HepG2 (cell line): ENCODE results near the gene CYLD. TPM values are rescaled to one million over a fixed set of nuclear protein-coding genes. Genes with fewer than 3 reads are reported as not detected.

ENCODE experiments used
- ATAC-seq: fragments of 200-7000 bp; cut with Tn5 transposase; 3 replicates; pipeline ENCODE4 v1.9.1; 2020; ENCODE audit warnings: mild to moderate bottlenecking, moderate library complexity
- BruUV-seq: library from RNA; stranded (reverse); fragments of 400-500 nt; replicated peaks from 2 replicates; lab custom pipeline; 2021; lab: Mats Ljungman, UMichigan
- CTCF ChIA-PET: fragments of 300-600 bp; formaldehyde crosslinking; extraction: SDS; loops from one replicate; lab custom pipeline; 2021; ENCODE audit warnings: low total read pairs, inconsistent platforms, low intra/inter-chr PET ratio; lab: Yijun Ruan, JAX
- POLR2A ChIA-PET: fragments of 350-600 bp; sonication (Branson Sonifier 250); formaldehyde crosslinking; loops from one replicate; lab custom pipeline; 2020; ENCODE audit warnings: antibody characterized with exemption, inconsistent platforms; lab: Yijun Ruan, JAX
- DNase-seq: peaks from one replicate; pipeline ENCODE4 v3.0.0-alpha.2; 2015; ENCODE audit warnings: low spot score
- FAIRE-seq: peaks from 3 replicates; lab custom pipeline; 2011; peaks lifted over from hg19 to GRCh38; lab: Jason Lieb, UNC
- H2AFZ ChIP-seq: one replicate; pipeline ENCODE4 v1.6.1; 2011; ENCODE audit warnings: low read length, inconsistent platforms
- H3K27ac ChIP-seq: fragments of 300-600 bp; 3 replicates; pipeline ENCODE4 v1.8.0; 2011; ENCODE audit warnings: mixed run types, mild to moderate bottlenecking, mixed read lengths, low read length, inconsistent platforms; ENCODE audit not compliant: insufficient read depth; ENCODE audit errors: extremely low read length
- H3K27me3 ChIP-seq, 2 experiments: fragments of 200-600 bp in 1 of 2; 2 replicates in 1 of 2; 3 replicates in 1 of 2; pipeline versions ENCODE4 v1.6.0 to v1.8.0; 2011; ENCODE audit warnings: low read length in 2 of 2, mild to moderate bottlenecking in 2 of 2, moderate library complexity in 2 of 2, inconsistent platforms in 1 of 2; ENCODE audit not compliant: insufficient read depth in 2 of 2, control insufficient read depth in 1 of 2
- H3K36me3 ChIP-seq, 2 experiments: fragments of 200-600 bp in 1 of 2; replicated peaks in 1 of 2; 2 replicates in 1 of 2; 3 replicates in 1 of 2; pipeline versions ENCODE4 v1.5.1 to v1.8.0; 2011; ENCODE audit warnings: low read length in 2 of 2, inconsistent platforms in 1 of 2; ENCODE audit not compliant: insufficient read depth in 2 of 2, control insufficient read depth in 1 of 2
- H3K4me1 ChIP-seq: 2 replicates; pipeline ENCODE4 v1.5.1; 2012; ENCODE audit warnings: low read length, inconsistent platforms; ENCODE audit not compliant: insufficient read depth
- H3K4me2 ChIP-seq: 2 replicates; pipeline ENCODE4 v1.6.0; 2011; ENCODE audit warnings: low read depth, low read length, inconsistent platforms
- H3K4me3 ChIP-seq, 3 experiments: fragments of 200-600 bp in 1 of 3; sonication (generic), shearing (Covaris generic) in 1 of 3; replicated peaks in 1 of 3; 2 replicates each; pipeline ENCODE4 v1.5.1; 2011 to 2016; ENCODE audit warnings: low read length in 3 of 3, inconsistent platforms in 2 of 3, low read depth in 2 of 3, mild to moderate bottlenecking in 2 of 3, control low read depth in 1 of 3, mixed read lengths in 1 of 3; ENCODE audit not compliant: insufficient read depth in 1 of 3
- H3K79me2 ChIP-seq: one replicate; pipeline ENCODE4 v1.6.1; 2011; ENCODE audit warnings: low read length, inconsistent platforms; ENCODE audit not compliant: insufficient read depth
- H3K9ac ChIP-seq: 2 replicates; pipeline ENCODE4 v1.6.0; 2011; ENCODE audit warnings: mild to moderate bottlenecking, low read depth, low read length, inconsistent platforms; ENCODE audit not compliant: insufficient read depth
- H3K9me3 ChIP-seq: 2 replicates; pipeline ENCODE4 v1.5.1; 2012; ENCODE audit warnings: mild to moderate bottlenecking, low read length
- H4K20me1 ChIP-seq: 2 replicates; pipeline ENCODE4 v1.6.0; 2011; ENCODE audit warnings: inconsistent platforms, mild to moderate bottlenecking, low read length, moderate library complexity; ENCODE audit not compliant: insufficient read depth
- CHD4 ChIP-seq: fragments of 200-600 bp; sonication (generic); IDR thresholded peaks from 2 replicates; pipeline ENCODE4 v1.7.0; 2017; ENCODE audit warnings: mild to moderate bottlenecking, low read length, borderline replicate concordance
- CREM ChIP-seq, 2 experiments: sonication (generic) in 1 of 2; formaldehyde crosslinking in 1 of 2; IDR thresholded peaks; 2 replicates each; pipeline versions ENCODE4 v1.4.0 to v1.6.1; 2016 to 2020; ENCODE audit warnings: antibody characterized with exemption in 1 of 2, mild to moderate bottlenecking in 1 of 2, missing genetic modification reagents in 1 of 2
- FOSL1 ChIP-seq: sonication (generic); formaldehyde crosslinking; IDR thresholded peaks from 2 replicates; pipeline ENCODE4 v1.9.0; 2021; ENCODE audit warnings: missing genetic modification reagents, borderline replicate concordance
- HDAC1 ChIP-seq: sonication (generic); formaldehyde crosslinking; IDR thresholded peaks from 2 replicates; pipeline ENCODE4 v1.5.1; 2020; ENCODE audit warnings: mild to moderate bottlenecking, missing genetic modification reagents
- JUN ChIP-seq: sonication (generic); formaldehyde crosslinking; IDR thresholded peaks from 2 replicates; pipeline ENCODE4 v1.4.0; 2020; ENCODE audit warnings: mild to moderate bottlenecking, missing genetic modification reagents
- MAFF ChIP-seq: IDR thresholded peaks from 2 replicates; pipeline ENCODE4 v1.6.1; 2011; ENCODE audit warnings: low read depth, low read length, improper control_type of control experiment
- MAFK ChIP-seq, 2 experiments: IDR thresholded peaks in 1 of 2; conservative IDR thresholded peaks in 1 of 2; 2 replicates each; pipeline ENCODE4 v1.6.1; 2011; ENCODE audit warnings: improper control_type of control experiment in 2 of 2, low read length in 2 of 2
- MLLT10 ChIP-seq: sonication (generic); formaldehyde crosslinking; IDR thresholded peaks from 2 replicates; pipeline ENCODE4 v1.4.0; 2020; ENCODE audit warnings: missing genetic modification reagents
- MTA1 ChIP-seq: sonication (generic); formaldehyde crosslinking; IDR thresholded peaks from 2 replicates; pipeline ENCODE4 v1.4.0; 2020; ENCODE audit warnings: missing genetic modification reagents, mild to moderate bottlenecking, borderline replicate concordance
- NFE2L2 ChIP-seq: fragments of 150-350 bp; IDR thresholded peaks from 2 replicates; pipeline ENCODE4 v1.6.1; 2014; ENCODE audit warnings: low read length
- NFRKB ChIP-seq: fragments of 450-650 bp; IDR thresholded peaks from 2 replicates; pipeline ENCODE4 v1.6.1; 2017
- RAD51 ChIP-seq: fragments of 450-650 bp; IDR thresholded peaks from 2 replicates; pipeline ENCODE4 v1.6.1; 2016; ENCODE audit warnings: borderline replicate concordance
- SPEN ChIP-seq: sonication (generic); formaldehyde crosslinking; IDR thresholded peaks from 2 replicates; pipeline ENCODE4 v1.5.1; 2020; ENCODE audit warnings: low read depth, mild to moderate bottlenecking, missing genetic modification reagents
- THAP7 ChIP-seq: sonication (generic); formaldehyde crosslinking; IDR thresholded peaks from 2 replicates; pipeline ENCODE4 v1.8.1; 2023; ENCODE audit warnings: mild to moderate bottlenecking, missing genetic modification reagents
- ZNF652 ChIP-seq: IDR thresholded peaks from 2 replicates; pipeline ENCODE4 v1.6.1; 2016; ENCODE audit warnings: low read depth, borderline replicate concordance
- ZNF773 ChIP-seq: sonication (generic); formaldehyde crosslinking; IDR thresholded peaks from 2 replicates; pipeline ENCODE4 v1.4.0; 2020; ENCODE audit warnings: missing genetic modification reagents, borderline replicate concordance
- WGBS: methylation state at CpG from one replicate; pipeline ENCODE4 v1.1.6; 2017; ENCODE audit warnings: low lambda C conversion rate; 5-methylcytosine and 5-hydroxymethylcytosine counted together
- in situ Hi-C: cut with HindIII; loops from 2 replicates; pipeline ENCODE4 v1.10.0; 2017; ENCODE audit warnings: low pct_unique_long_range_greater_than_20kb; ENCODE audit not compliant: extremely low pct_ligation_motif_present
- intact Hi-C: fragments of 100-400 bp; cut with micrococcal nuclease; formaldehyde crosslinking; loops from one replicate; pipeline ENCODE4 v1.10.0; 2022; ENCODE audit not compliant: unreplicated experiment
- polyA plus RNA-seq, 8 experiments: library from polyadenylated mRNA; depleted of rRNA in 3 of 8; stranded (reverse) in 7 of 8; unstranded in 1 of 8; fragments of >200 nt; fragmentation: Illumina TruSeq in 4 of 8; extraction: Trizol in 4 of 8; gene quantifications; 2 replicates each; pipeline versions ENCODE4 v1.2.1 to v1.2.3, GENCODE V29; 2011 to 2016; ENCODE audit warnings: low read depth in 4 of 8, missing spikeins in 1 of 8, mixed read lengths in 1 of 8; ENCODE audit not compliant: insufficient read depth in 1 of 8
- total RNA-seq, 5 experiments: library from RNA; depleted of rRNA; stranded (reverse); fragments of >200 nt; fragmentation: Illumina TruSeq; extraction: Trizol; gene quantifications; 2 replicates each; pipeline ENCODE4 v1.2.3, GENCODE V29; 2016; ENCODE audit warnings: low read depth in 1 of 5

The CYLD gene
- total and polyA plus RNA-seq, 2 of the 13 experiments (the other 11 are each of a cell fraction or from before 2014, with no cell fraction given), result 6.1 to 11.4 TPM

- no peak for TF ChIP-seq CHD4
- TF ChIP-seq MTA1 (CRISPR knock-in tag), result no peak
- TF ChIP-seq ZNF773, result no peak
- no peak for TF ChIP-seq NFRKB
- TF ChIP-seq FOSL1, result no peak
- no peak for TF ChIP-seq CREM (IDR thresholded peaks at IDR 0.05)
- no peak for TF ChIP-seq CREM (CRISPR knock-in tag; IDR thresholded peaks at IDR 0.05)
- no peak for TF ChIP-seq RAD51
- no peak for TF ChIP-seq SPEN (CRISPR knock-in tag)
- TF ChIP-seq HDAC1 (CRISPR knock-in tag), result no peak
- no peak for TF ChIP-seq JUN (CRISPR knock-in tag)
- TF ChIP-seq, all 625 proteins: peak for 0
These were observed 20.4 kb downstream of the CYLD start (continued) for GRCh38 chr16:50762241-50762640.

DNA sequence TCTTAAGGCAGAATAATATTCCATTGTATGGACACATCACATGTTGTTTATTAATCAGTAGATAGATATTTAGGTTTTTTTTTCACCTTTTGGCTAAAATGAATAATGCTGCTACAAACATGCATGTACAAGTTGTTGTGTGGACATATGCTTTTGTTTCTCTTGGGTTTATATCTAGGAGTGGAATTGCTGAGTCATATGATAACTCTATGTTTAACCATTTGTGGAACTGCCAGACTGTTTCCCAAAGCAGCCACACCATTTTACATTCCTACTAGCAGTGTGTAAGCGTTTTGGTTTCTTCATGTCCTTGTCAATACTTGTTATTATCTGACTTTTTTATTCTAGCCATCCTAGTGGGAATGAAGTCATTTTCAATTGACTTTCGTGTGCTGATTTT is 21.3 kb downstream of the CYLD start:
- intact Hi-C loops, result no loop called here
- no peak overlapping the region for H3K4me3 ChIP-seq
- in situ Hi-C loops, result no loop called here
- H3K36me3 ChIP-seq, result no peaks in the 10 kb centered on the region
- no peaks in the 10 kb centered on the region for H4K20me1 ChIP-seq
- H3K9me3 ChIP-seq, result peaks cover 8% of the 10 kb centered on the region; the same call in 1 of the 2 replicates
- no peak overlapping the region for H3K9ac ChIP-seq
- ChIA-PET POLR2A (no interaction called here), CTCF (no interaction called here)
- no peak overlapping the region for H3K27ac ChIP-seq
- H3K79me2 ChIP-seq, result no peaks in the 10 kb centered on the region
- FAIRE-seq, result no peak
- H2AFZ ChIP-seq, result no peak overlapping the region
- no peaks in the 10 kb centered on the region for H3K4me1 ChIP-seq
- BruUV-seq, result no TSS peak
- 89% methylated on average over 2 of the region's 2 CpGs for WGBS
- TF ChIP-seq MAFK (conservative IDR thresholded peaks at IDR 0.05 in 1 of 2, IDR thresholded peaks at IDR 0.05 in 1 of 2; ENCODE audit: low read length in 2 of 2), result peak; percentile 64 to 66
- TF ChIP-seq MAFF, result peak; percentile 44; the same call in 1 of the 2 replicates
- TF ChIP-seq NFE2L2, result peak; percentile 68
- TF ChIP-seq ZNF652 (CRISPR knock-in tag), result 0 out of 2 replicates have a peak, but pooled peaks have one; percentile 21
- TF ChIP-seq MLLT10 (CRISPR knock-in tag), result no peak
- no peak for TF ChIP-seq THAP7 (CRISPR knock-in tag)
- TF ChIP-seq, all 625 proteins: peak for 4
- Histone ChIP-seq H3K4me2 (no peak overlapping the region), H3K27me3 (no peaks in the 10 kb centered on the region)
- no peak for DNase-seq
- no peak for ATAC-seq
